ENCODE results near the gene RAD50.
"Not testable (repeated sequence)": the region's sequence is repeated elsewhere in the genome, so short reads cannot be mapped to it uniquely, and the experiment has no call there.

RAD50 gene

GRCh38 chr5:132690156-132690555, 133.4 kb downstream of the RAD50 start:
- Histone ChIP-seq H3K4me2 (ENCODE audit: low read length) (no peak overlapping the region), H3K4me3 (ENCODE audit: low read depth, low read length) (no peak overlapping the region), H3K23ac (ENCODE audit: low read length) (no peak overlapping the region), H2BK12ac (ENCODE audit: low read length) (no peak overlapping the region), H2BK120ac (ENCODE audit: insufficient read depth, low read length, poor library complexity) (no peak overlapping the region), H3K27ac (ENCODE audit: low read depth, low read length) (no peak overlapping the region), H4K8ac (ENCODE audit: low read depth, low read length) (no peak overlapping the region), H2AK5ac (ENCODE audit: low read length) (no peak overlapping the region), H3K14ac (ENCODE audit: low read length) (no peak overlapping the region), H3K36me3 (ENCODE audit: control insufficient read depth in 1 of 2, insufficient read depth in 2 of 2, low read length in 2 of 2) (peaks cover under 1 to 9% of the 10 kb centered on the region in 2 experiments), H4K91ac (ENCODE audit: low read depth, low read length) (no peak overlapping the region), H3K79me1 (ENCODE audit: low read length) (no peaks in the 10 kb centered on the region), H4K12ac (ENCODE audit: low read depth, low read length) (no peak overlapping the region), H3K9ac (ENCODE audit: low read length) (no peak overlapping the region), H2BK5ac (ENCODE audit: low read depth, low read length, poor library complexity) (no peak overlapping the region), H3K18ac (ENCODE audit: low read length) (no peak overlapping the region), H3K79me2 (ENCODE audit: control insufficient read depth, insufficient read depth, low read length, poor library complexity) (no peaks in the 10 kb centered on the region), H3K4me1 (ENCODE audit: control insufficient read depth in 1 of 2, insufficient read depth in 2 of 2, low read length in 2 of 2) (no peaks in the 10 kb centered on the region), H3K9me3 (ENCODE audit: insufficient read depth, low read depth, low read length) (no peaks in the 10 kb centered on the region), H2AFZ (ENCODE audit: insufficient read depth, low read length, poor library complexity) (no peak overlapping the region), H3K4ac (ENCODE audit: low read depth, low read length) (no peak overlapping the region), H3K27me3 (ENCODE audit: insufficient read depth, low read length) (no peaks in the 10 kb centered on the region)
- DNase-seq = no peak
- WGBS (ENCODE audit: extremely low coverage, insufficient coverage, insufficient read length) = no CpG with 5 or more reads among the region's 3 CpGs

- H3K79me2 ChIP-seq (ENCODE audit: control insufficient read depth, insufficient read depth, low read length, poor library complexity); H3K79me1 ChIP-seq (ENCODE audit: low read length); H3K18ac ChIP-seq (ENCODE audit: low read length); H3K27ac ChIP-seq (ENCODE audit: low read depth, low read length); H3K4me2 ChIP-seq (ENCODE audit: low read length); H2BK120ac ChIP-seq (ENCODE audit: insufficient read depth, low read length, poor library complexity); H2AK5ac ChIP-seq (ENCODE audit: low read length); H3K27me3 ChIP-seq (ENCODE audit: insufficient read depth, low read length); H4K8ac ChIP-seq (ENCODE audit: low read depth, low read length); H4K12ac ChIP-seq (ENCODE audit: low read depth, low read length); H2AFZ ChIP-seq (ENCODE audit: insufficient read depth, low read length, poor library complexity); H3K36me3 ChIP-seq (ENCODE audit: control insufficient read depth in 1 of 2, insufficient read depth in 2 of 2, low read length in 2 of 2); H3K4ac ChIP-seq (ENCODE audit: low read depth, low read length); H3K9me3 ChIP-seq (ENCODE audit: insufficient read depth, low read depth, low read length); H2BK12ac ChIP-seq (ENCODE audit: low read length); H3K9ac ChIP-seq (ENCODE audit: low read length); DNase-seq; H3K4me1 ChIP-seq (ENCODE audit: control insufficient read depth in 1 of 2, insufficient read depth in 2 of 2, low read length in 2 of 2); H3K23ac ChIP-seq (ENCODE audit: low read length); H2BK5ac ChIP-seq (ENCODE audit: low read depth, low read length, poor library complexity); H3K14ac ChIP-seq (ENCODE audit: low read length); H3K4me3 ChIP-seq (ENCODE audit: low read depth, low read length); H4K91ac ChIP-seq (ENCODE audit: low read depth, low read length): not testable (repeated sequence)
- no CpG with 5 or more reads among the region's 5 CpGs for WGBS (ENCODE audit: extremely low coverage, insufficient coverage, insufficient read length)
These were observed 135.2 kb downstream of the RAD50 start for GRCh38 chr5:132691755-132692631.

DNA sequence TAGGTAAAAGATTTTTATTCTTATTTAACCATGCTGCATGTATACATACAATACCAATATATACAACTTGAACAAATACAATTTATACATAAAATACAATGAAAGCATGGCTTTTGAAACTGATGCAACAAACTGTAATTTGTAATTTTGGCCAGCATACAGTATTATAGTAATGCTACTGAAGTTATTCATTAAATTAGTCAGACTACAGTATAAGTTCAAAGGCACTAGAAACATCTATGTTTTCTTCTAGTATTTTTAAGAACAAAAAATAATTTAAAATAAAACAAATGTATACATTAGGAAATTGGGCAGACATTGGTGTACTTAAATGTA, 135.8 kb downstream of the RAD50 start:
- H3K4ac ChIP-seq (ENCODE audit: low read depth, low read length) = no peak overlapping the region
- H4K12ac ChIP-seq (ENCODE audit: low read depth, low read length) = no peak overlapping the region
- no peak for DNase-seq
- no peak overlapping the region for H3K27ac ChIP-seq (ENCODE audit: low read depth, low read length)
- no peak overlapping the region for H3K9ac ChIP-seq (ENCODE audit: low read length)
- no peaks in the 10 kb centered on the region for H3K27me3 ChIP-seq (ENCODE audit: insufficient read depth, low read length)
- no peak overlapping the region for H4K91ac ChIP-seq (ENCODE audit: low read depth, low read length)
- H3K4me3 ChIP-seq (ENCODE audit: low read depth, low read length) = no peak overlapping the region
- no peaks in the 10 kb centered on the region for H3K9me3 ChIP-seq (ENCODE audit: insufficient read depth, low read depth, low read length)
- H3K4me2 ChIP-seq (ENCODE audit: low read length) = no peak overlapping the region
- no peak overlapping the region for H2BK5ac ChIP-seq (ENCODE audit: low read depth, low read length, poor library complexity)
- H2BK120ac ChIP-seq (ENCODE audit: insufficient read depth, low read length, poor library complexity) = no peak overlapping the region
- H2AK5ac ChIP-seq (ENCODE audit: low read length) = no peak overlapping the region
- H3K79me1 ChIP-seq (ENCODE audit: low read length) = no peaks in the 10 kb centered on the region
- no peak overlapping the region for H2AFZ ChIP-seq (ENCODE audit: insufficient read depth, low read length, poor library complexity)
- H3K36me3 ChIP-seq (ENCODE audit: control insufficient read depth in 1 of 2, insufficient read depth in 2 of 2, low read length in 2 of 2) = peaks cover 4 to 9% of the 10 kb centered on the region in 2 experiments
- no peaks in the 10 kb centered on the region for H3K79me2 ChIP-seq (ENCODE audit: control insufficient read depth, insufficient read depth, low read length, poor library complexity)
- H3K4me1 ChIP-seq (ENCODE audit: control insufficient read depth in 1 of 2, insufficient read depth in 2 of 2, low read length in 2 of 2) = no peaks in the 10 kb centered on the region
- no peak overlapping the region for H2BK12ac ChIP-seq (ENCODE audit: low read length)
- no peak overlapping the region for H4K8ac ChIP-seq (ENCODE audit: low read depth, low read length)
- no peak overlapping the region for H3K18ac ChIP-seq (ENCODE audit: low read length)
- H3K23ac ChIP-seq (ENCODE audit: low read length) = no peak overlapping the region
- no peak overlapping the region for H3K14ac ChIP-seq (ENCODE audit: low read length)
